Diencephalon (tissue), 1 donor: ENCODE measurements around the gene QSER1. TPM values are rescaled to one million over a fixed set of nuclear protein-coding genes. Genes with fewer than 3 reads are reported as not detected.

Experiments used
- small RNA-seq: library from RNA; depleted of rRNA; stranded (forward); fragments of <200 nt; gene quantifications from one replicate; pipeline ENCODE3, GENCODE V24; 2014
- total RNA-seq: library from RNA; depleted of rRNA; stranded (reverse); fragments of >200 nt; gene quantifications from one replicate; pipeline ENCODE4 v1.2.3, GENCODE V29; 2014

Gene QSER1
- total RNA-seq = 57.2 TPM

DNA sequence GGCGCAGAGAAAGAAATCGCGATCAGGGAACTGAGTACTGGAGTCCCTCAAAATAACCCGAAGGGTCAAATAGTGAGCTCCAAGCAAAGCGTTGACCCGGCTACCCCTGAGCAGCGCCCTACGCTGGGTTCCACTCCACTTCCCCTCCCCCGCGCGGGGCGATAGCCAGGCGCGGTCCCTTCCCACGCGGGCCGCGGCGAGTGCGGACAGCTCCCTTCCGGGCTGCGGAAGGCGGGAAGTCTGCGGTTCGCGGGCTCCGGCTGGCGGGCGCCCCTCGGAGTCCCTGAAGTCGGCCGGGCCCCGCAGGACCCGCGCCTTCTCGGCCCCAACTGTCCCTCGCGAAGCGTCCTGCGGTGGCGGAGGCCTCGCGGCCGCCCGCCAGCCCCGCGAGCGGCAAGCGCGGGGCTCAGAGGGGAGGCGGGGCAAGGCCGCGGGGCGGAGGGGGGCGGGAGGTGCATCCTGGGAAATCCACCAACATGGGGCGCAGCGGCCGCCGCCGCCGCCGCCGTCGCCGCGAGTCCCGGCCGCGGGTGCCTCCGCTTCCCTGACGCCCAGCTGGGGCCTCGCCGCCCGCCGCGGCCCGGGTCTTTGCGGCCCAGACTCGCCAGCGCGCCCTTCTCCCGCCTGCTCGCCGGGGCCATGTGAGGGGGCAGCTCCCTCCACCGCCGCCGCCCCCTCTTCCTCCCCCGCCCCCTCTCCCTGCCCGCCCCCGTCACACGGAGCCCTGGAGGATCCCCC, at the start of gene QSER1:
Gene QSER1 (plus strand): TSS at position 457 of the 738 bp plus-strand sequence. CDS start 315 bp downstream, outside the sequence.

DNA sequence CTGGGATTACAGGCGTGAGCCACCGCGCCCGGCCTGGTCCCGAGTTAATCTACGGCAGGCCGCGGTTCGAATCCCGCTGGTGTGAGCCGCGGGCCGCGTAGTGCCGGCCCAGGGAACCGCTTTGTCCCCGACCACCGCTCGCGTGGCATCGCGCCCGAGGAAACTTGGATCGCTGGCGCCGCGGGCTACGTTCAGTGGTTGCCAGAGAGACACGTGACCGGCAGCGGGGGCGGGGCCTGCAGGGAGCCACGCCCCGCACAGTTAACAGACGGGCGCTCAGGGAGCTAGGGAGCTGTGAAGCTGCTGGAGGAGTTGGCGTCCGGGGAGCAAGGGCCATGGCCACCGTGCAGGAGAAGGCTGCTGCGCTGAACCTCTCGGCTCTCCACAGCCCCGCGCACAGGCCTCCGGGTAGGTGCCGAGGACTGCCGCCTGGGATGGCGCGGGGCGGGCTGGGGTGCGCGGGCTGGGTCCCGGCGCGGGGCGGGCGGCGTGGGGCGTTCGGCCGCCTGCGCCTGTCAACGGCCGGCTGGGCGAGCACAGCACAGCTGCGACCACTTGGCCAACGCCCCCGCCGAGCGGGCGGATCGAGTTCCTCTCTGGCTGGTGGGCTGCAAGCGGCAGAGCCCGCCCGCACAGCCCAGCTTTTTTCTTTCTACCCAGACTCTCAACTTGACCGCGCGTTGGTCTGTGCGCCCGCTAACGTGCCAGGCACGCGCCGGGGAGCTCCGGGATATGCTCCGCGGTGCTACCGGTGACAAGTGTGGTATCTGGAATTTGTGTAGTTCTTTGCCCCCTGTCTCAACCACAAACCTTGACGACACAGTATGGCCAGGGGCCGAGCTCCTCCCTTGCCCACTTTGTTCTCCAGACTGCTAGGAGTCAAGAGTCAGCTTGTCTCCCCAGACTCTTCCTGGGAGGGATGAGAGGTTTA, 123.3 kb downstream of the QSER1 start, which contains the start of gene DEPDC7:
Gene DEPDC7 (plus strand): TSS at position 258 of the 931 bp plus-strand sequence. CDS start 78 bp downstream, at position 336.

Small RNA genes lying within 50 kb of the gene (small RNA-seq; reads per million reads assigned to genes)
- gene RF00019 = not detected

Other genes starting within 250 kb of the QSER1 start
- gene CCDC73, start 98.1 kb upstream of the QSER1 start, total RNA-seq = not detected
- gene PRRG4, start 62.9 kb upstream of the QSER1 start, total RNA-seq = 0.46 TPM
- 3.0 TPM for gene DEPDC7, start 123.1 kb downstream of the QSER1 start, total RNA-seq
- 32.1 TPM for gene TCP11L1, start 146.8 kb downstream of the QSER1 start, total RNA-seq